Common myeloid progenitor, CD34-positive (primary cell): ENCODE data around the gene TGFBR1.
A peak's percentile ranks its signal among the peaks of the same experiment; 100 is the strongest.

Experiments
- CTCF ChIA-PET: fragments of 350-600 bp; sonication (Branson Sonifier 250); formaldehyde crosslinking; loops from one replicate; lab custom pipeline; 2021; ENCODE audit warnings: antibody characterized with exemption; lab: Charles Lee
- POLR2A ChIA-PET: fragments of 350-600 bp; sonication (Branson Sonifier 250); formaldehyde crosslinking; loops from one replicate; lab custom pipeline; 2021; ENCODE audit warnings: antibody characterized with exemption; lab: Charles Lee
- DNase-seq, 3 donors: peaks; one replicate each; pipeline versions ENCODE4 v3.0.0 to v3.0.0-alpha.2; 2013
- H3K27ac ChIP-seq, 2 experiments: 1 replicate in 1 of 2; 2 replicates in 1 of 2; pipeline ENCODE4 v1.7.0; 2013; ENCODE audit warnings: inconsistent platforms in 2 of 2, low read length in 2 of 2, mild to moderate bottlenecking in 2 of 2, low read depth in 1 of 2, moderate library complexity in 1 of 2; ENCODE audit not compliant: severe bottlenecking in 2 of 2, insufficient read depth in 1 of 2, poor library complexity in 1 of 2
- H3K27me3 ChIP-seq, 5 experiments: replicated peaks in 2 of 5; 1 replicate in 3 of 5; 2 replicates in 2 of 5; pipeline versions ENCODE4 v1.6.1 to v1.7.0; 2013; ENCODE audit warnings: low read length in 4 of 5, mild to moderate bottlenecking in 2 of 5, moderate library complexity in 2 of 5, inconsistent platforms in 1 of 5; ENCODE audit not compliant: insufficient read depth in 5 of 5, control insufficient read depth in 4 of 5
- H3K36me3 ChIP-seq, 4 experiments: 1 replicate in 2 of 4; 2 replicates in 2 of 4; pipeline versions ENCODE4 v1.6.1 to v1.7.0; 2013; ENCODE audit warnings: low read length in 3 of 4, control low read depth in 1 of 4, mild to moderate bottlenecking in 1 of 4; ENCODE audit not compliant: control insufficient read depth in 4 of 4, insufficient read depth in 4 of 4
- H3K4me1 ChIP-seq, 4 experiments: 1 replicate in 3 of 4; 2 replicates in 1 of 4; pipeline versions ENCODE4 v1.6.1 to v1.7.1; 2013; ENCODE audit warnings: low read length in 3 of 4, mild to moderate bottlenecking in 3 of 4, control low read depth in 1 of 4, inconsistent platforms in 1 of 4, moderate library complexity in 1 of 4; ENCODE audit not compliant: control insufficient read depth in 4 of 4, insufficient read depth in 4 of 4; ENCODE audit errors: control extremely low read depth in 1 of 4
- H3K4me3 ChIP-seq, 7 experiments: 1 replicate in 4 of 7; 2 replicates in 3 of 7; pipeline versions ENCODE4 v1.5.1 to v1.7.0; 2013; ENCODE audit warnings: mild to moderate bottlenecking in 7 of 7, low read length in 6 of 7, moderate library complexity in 6 of 7, inconsistent platforms in 2 of 7, low read depth in 2 of 7, control low read depth in 1 of 7; ENCODE audit not compliant: insufficient read depth in 4 of 7, control insufficient read depth in 1 of 7; ENCODE audit errors: extremely low read depth in 1 of 7
- H3K9me3 ChIP-seq, 5 experiments: 1 replicate in 4 of 5; 2 replicates in 1 of 5; pipeline versions ENCODE4 v1.6.1 to v1.7.1; 2013; ENCODE audit warnings: low read length in 4 of 5, mild to moderate bottlenecking in 2 of 5, inconsistent platforms in 1 of 5, low read depth in 1 of 5, moderate library complexity in 1 of 5; ENCODE audit not compliant: control insufficient read depth in 4 of 5, insufficient read depth in 2 of 5; ENCODE audit errors: control extremely low read depth in 1 of 5
- WGBS: methylation state at CpG from one replicate; pipeline ENCODE4 v1.1.5; 2013; ENCODE audit not compliant: insufficient coverage; 5-methylcytosine and 5-hydroxymethylcytosine counted together

Gene TGFBR1

GRCh38 chr9:99181621-99182020 lies 76.7 kb downstream of the TGFBR1 start:
- 0% methylated on average over 2 of the region's 4 CpGs for WGBS
- DNase-seq: peak; percentile 83 to 95 (median 95)
- Histone ChIP-seq H3K27ac (peak overlapping the region; percentile 40 to 51), H3K4me1 (peaks cover 7 to 37% (median 29%) of the 10 kb centered on the region in 4 experiments), H3K4me3 (no peak overlapping the region), H3K9me3 (no peaks in the 10 kb centered on the region), H3K36me3 (no peaks in the 10 kb centered on the region), H3K27me3 (no peaks in the 10 kb centered on the region)
- POLR2A ChIA-PET: interaction anchor here (1.0 to 2.2 kb wide), 3 partner anchors 18 to 643 kb away, joined by 3 to 9 read pairs (median 6); partner anchors contain the start of genes ALG2 and SEC61B
- CTCF ChIA-PET: interaction anchor here (0.6 to 13.3 kb wide), 7 partner anchors 9 to 1505 kb away, joined by 3 to 148 read pairs (median 3); partner anchors contain the start of genes ALG2 and SEC61B

GRCh38 chr9:99182356-99182755 lies 77.4 kb downstream of the TGFBR1 start:
- CTCF ChIA-PET: interaction anchor here (0.6 to 13.3 kb wide), 9 partner anchors 8 to 1504 kb away, joined by 3 to 148 read pairs (median 3); partner anchors contain the start of genes ALG2 and SEC61B
- POLR2A ChIA-PET: interaction anchor here (1.0 to 2.2 kb wide), 3 partner anchors 19 to 642 kb away, joined by 3 to 9 read pairs (median 6); partner anchors contain the start of genes ALG2 and SEC61B
- H3K27ac ChIP-seq: no peak overlapping the region
- DNase-seq: no peak
- no peaks in the 10 kb centered on the region for H3K27me3 ChIP-seq
- WGBS: 100% methylated on average over 3 of the region's 3 CpGs
- H3K4me1 ChIP-seq: peaks cover 7 to 40% (median 32%) of the 10 kb centered on the region in 4 experiments
- no peaks in the 10 kb centered on the region for H3K9me3 ChIP-seq
- H3K36me3 ChIP-seq: no peaks in the 10 kb centered on the region
- no peak overlapping the region for H3K4me3 ChIP-seq

GRCh38 chr9:99183616-99184015 lies 78.7 kb downstream of the TGFBR1 start:
- Histone ChIP-seq H3K27ac (no peak overlapping the region), H3K9me3 (no peaks in the 10 kb centered on the region), H3K4me3 (no peak overlapping the region), H3K27me3 (no peaks in the 10 kb centered on the region), H3K36me3 (no peaks in the 10 kb centered on the region), H3K4me1 (peaks cover 7 to 42% (median 32%) of the 10 kb centered on the region in 4 experiments)
- DNase-seq: no peak
- ChIA-PET CTCF (interaction anchor here (0.8 to 13.3 kb wide), 8 partner anchors 8 to 1143 kb away, joined by 3 to 148 read pairs (median 12); partner anchors contain the start of genes ALG2 and SEC61B), POLR2A (no interaction called here)
- 100% methylated on average over 1 of the region's 3 CpGs for WGBS

GRCh38 chr9:99184110-99184474 lies 79.2 kb downstream of the TGFBR1 start:
- H3K4me1 ChIP-seq: peaks cover 7 to 42% (median 32%) of the 10 kb centered on the region in 4 experiments
- DNase-seq: no peak
- CTCF ChIA-PET: interaction anchor here (0.9 to 13.3 kb wide), 17 partner anchors 11 to 1142 kb away, joined by 3 to 148 read pairs (median 6); partner anchors contain the start of genes ALG2 and SEC61B
- no peak overlapping the region for H3K4me3 ChIP-seq
- POLR2A ChIA-PET: interaction anchor here (0.6 to 1.3 kb wide), 3 partner anchors 13 to 637 kb away, joined by 3 to 10 read pairs (median 3); partner anchors contain the start of genes ALG2, NR4A3 and SEC61B
- H3K27me3 ChIP-seq: no peaks in the 10 kb centered on the region
- no peak overlapping the region for H3K27ac ChIP-seq
- no peaks in the 10 kb centered on the region for H3K36me3 ChIP-seq
- H3K9me3 ChIP-seq: no peaks in the 10 kb centered on the region
- WGBS: 48% methylated on average over 6 of the region's 10 CpGs

- CTCF ChIA-PET: interaction anchor here (0.8 to 13.3 kb wide), 35 partner anchors 9 to 1411 kb away, joined by 3 to 148 read pairs (median 4); partner anchors contain the start of genes ALG2, NR4A3 and SEC61B
- 49% methylated on average over 28 of the region's 29 CpGs for WGBS
- POLR2A ChIA-PET: interaction anchor here (0.6 to 2.0 kb wide), 4 partner anchors 13 to 637 kb away, joined by 3 to 10 read pairs (median 4); partner anchors contain the start of genes ALG2, NR4A3 and SEC61B
- H3K27me3 ChIP-seq: no peaks in the 10 kb centered on the region
- no peak overlapping the region for H3K27ac ChIP-seq
- no peaks in the 10 kb centered on the region for H3K9me3 ChIP-seq
- peak overlapping the region in 4 of 7 experiments; percentile 38 to 65 (median 56) for H3K4me3 ChIP-seq
- peaks cover 7 to 42% (median 32%) of the 10 kb centered on the region in 4 experiments for H3K4me1 ChIP-seq
- no peaks in the 10 kb centered on the region for H3K36me3 ChIP-seq
- peak; percentile 95 to 99 (median 98) for DNase-seq
Measured at GRCh38 chr9:99184475-99185347, 79.8 kb downstream of the TGFBR1 start.

GRCh38 chr9:99185348-99185632 lies 80.4 kb downstream of the TGFBR1 start:
- Histone ChIP-seq H3K27ac (no peak overlapping the region), H3K4me1 (peaks cover 7 to 42% (median 32%) of the 10 kb centered on the region in 4 experiments), H3K27me3 (no peaks in the 10 kb centered on the region), H3K36me3 (no peaks in the 10 kb centered on the region), H3K9me3 (no peaks in the 10 kb centered on the region), H3K4me3 (peak overlapping the region in 3 of 7 experiments; percentile 54 to 65 (median 57))
- ChIA-PET CTCF (interaction anchor here (0.8 to 13.3 kb wide), 33 partner anchors 9 to 1411 kb away, joined by 3 to 148 read pairs (median 4); partner anchors contain the start of genes ALG2, NR4A3 and SEC61B), POLR2A (interaction anchor here (0.7 to 2.0 kb wide), 3 partner anchors 36 to 998 kb away, joined by 3 to 10 read pairs (median 5); partner anchors contain the start of genes ALG2, NR4A3 and SEC61B)
- DNase-seq: no peak
- 100% methylated on average over 2 of the region's 5 CpGs for WGBS
